GM12892 (cell line): Measurements from ENCODE around the gene EFNA5.

Source experiments
- POLR2A ChIP-seq: IDR thresholded peaks from 2 replicates; pipeline ENCODE4 v1.6.1; 2011; ENCODE audit warnings: low read depth, low read length, control low read depth
- TAF1 ChIP-seq: IDR thresholded peaks from 2 replicates; pipeline ENCODE4 v1.6.1; 2011; ENCODE audit warnings: low read depth, mild to moderate bottlenecking, control low read depth, low read length, borderline replicate concordance

- TF ChIP-seq TAF1, result no peak
- no peak for TF ChIP-seq POLR2A
Observed at GRCh38 chr5:107426209-107426608, 244.5 kb downstream of the EFNA5 start.
